ENCODE measurements around the gene ZDHHC7.

Gene ZDHHC7

GRCh38 chr16:84999857-85000480, 11.4 kb downstream of the ZDHHC7 start:
- in situ Hi-C loops (cut with MboI; ENCODE audit: low sequenced_read_pairs) = no loop called here

GRCh38 chr16:84999200-84999599, 12.1 kb downstream of the ZDHHC7 start:
- in situ Hi-C loops (cut with MboI; ENCODE audit: low sequenced_read_pairs) = no loop called here

- in situ Hi-C loops (cut with MboI; ENCODE audit: low sequenced_read_pairs) = no loop called here
Observed at GRCh38 chr16:84996365-84996764, 15.0 kb downstream of the ZDHHC7 start.

GRCh38 chr16:84995663-84996062, 15.7 kb downstream of the ZDHHC7 start:
- in situ Hi-C loops (cut with MboI; ENCODE audit: low sequenced_read_pairs) = no loop called here

- in situ Hi-C loops (cut with MboI; ENCODE audit: low sequenced_read_pairs) = no loop called here
Observed at GRCh38 chr16:84993926-84994325, 17.4 kb downstream of the ZDHHC7 start.

- in situ Hi-C loops (cut with MboI; ENCODE audit: low sequenced_read_pairs) = no loop called here
Observed at GRCh38 chr16:84992717-84993075, 18.6 kb downstream of the ZDHHC7 start.

- in situ Hi-C loops (cut with MboI; ENCODE audit: low sequenced_read_pairs) = no loop called here
Observed at GRCh38 chr16:84990782-84991181, 20.6 kb downstream of the ZDHHC7 start.

- in situ Hi-C loops (cut with MboI; ENCODE audit: low sequenced_read_pairs) = no loop called here
Observed at GRCh38 chr16:84989749-84990620, 21.4 kb downstream of the ZDHHC7 start.

GRCh38 chr16:84988328-84989080, 22.8 kb downstream of the ZDHHC7 start:
- in situ Hi-C loops (cut with MboI; ENCODE audit: low sequenced_read_pairs) = no loop called here

GRCh38 chr16:84986879-84987278, 24.5 kb downstream of the ZDHHC7 start:
- in situ Hi-C loops (cut with MboI; ENCODE audit: low sequenced_read_pairs) = no loop called here

- in situ Hi-C loops (cut with MboI; ENCODE audit: low sequenced_read_pairs) = no loop called here
Observed at GRCh38 chr16:84986102-84986501, 25.2 kb downstream of the ZDHHC7 start.

GRCh38 chr16:84985079-84986065, 26.0 kb downstream of the ZDHHC7 start:
- in situ Hi-C loops (cut with MboI; ENCODE audit: low sequenced_read_pairs) = no loop called here

GRCh38 chr16:84982434-84982833, 28.9 kb downstream of the ZDHHC7 start:
- in situ Hi-C loops (cut with MboI; ENCODE audit: low sequenced_read_pairs) = no loop called here

GRCh38 chr16:84979516-84979915, 31.8 kb downstream of the ZDHHC7 start:
- in situ Hi-C loops (cut with MboI; ENCODE audit: low sequenced_read_pairs) = loop anchor here (10.0 kb wide), 1 partner anchor 225 kb away; no protein-coding TSS in a partner anchor

GRCh38 chr16:84976644-84977400, 34.5 kb downstream of the ZDHHC7 start:
- in situ Hi-C loops (cut with MboI; ENCODE audit: low sequenced_read_pairs) = loop anchor here (10.0 kb wide), 1 partner anchor 222 kb away; no protein-coding TSS in a partner anchor

- in situ Hi-C loops (cut with MboI; ENCODE audit: low sequenced_read_pairs) = loop anchor here (10.0 kb wide), 1 partner anchor 221 kb away; no protein-coding TSS in a partner anchor
Observed at GRCh38 chr16:84975522-84975921, 35.8 kb downstream of the ZDHHC7 start.

GRCh38 chr16:84975066-84975465, 36.3 kb downstream of the ZDHHC7 start:
- in situ Hi-C loops (cut with MboI; ENCODE audit: low sequenced_read_pairs) = loop anchor here (10.0 kb wide), 1 partner anchor 220 kb away; no protein-coding TSS in a partner anchor

- in situ Hi-C loops (cut with MboI; ENCODE audit: low sequenced_read_pairs) = loop anchor here (10.0 to 25.0 kb wide), 3 partner anchors 219 to 462 kb away; partner anchors contain the start of genes KLHL36 and MEAK7
Observed at GRCh38 chr16:84973776-84974523, 37.4 kb downstream of the ZDHHC7 start.

Measured in HL-60/S4 treated with retinoic acid at 250 ng/mL for 4 days and 3 days (cell line).